ENCODE data around the gene TMPRSS6. TPM values are rescaled to one million over a fixed set of nuclear protein-coding genes. Genes with fewer than 3 reads are reported as not detected.

TMPRSS6 gene
- total RNA-seq, 1 donor from 2014 or later, result 0.53 TPM

DNA sequence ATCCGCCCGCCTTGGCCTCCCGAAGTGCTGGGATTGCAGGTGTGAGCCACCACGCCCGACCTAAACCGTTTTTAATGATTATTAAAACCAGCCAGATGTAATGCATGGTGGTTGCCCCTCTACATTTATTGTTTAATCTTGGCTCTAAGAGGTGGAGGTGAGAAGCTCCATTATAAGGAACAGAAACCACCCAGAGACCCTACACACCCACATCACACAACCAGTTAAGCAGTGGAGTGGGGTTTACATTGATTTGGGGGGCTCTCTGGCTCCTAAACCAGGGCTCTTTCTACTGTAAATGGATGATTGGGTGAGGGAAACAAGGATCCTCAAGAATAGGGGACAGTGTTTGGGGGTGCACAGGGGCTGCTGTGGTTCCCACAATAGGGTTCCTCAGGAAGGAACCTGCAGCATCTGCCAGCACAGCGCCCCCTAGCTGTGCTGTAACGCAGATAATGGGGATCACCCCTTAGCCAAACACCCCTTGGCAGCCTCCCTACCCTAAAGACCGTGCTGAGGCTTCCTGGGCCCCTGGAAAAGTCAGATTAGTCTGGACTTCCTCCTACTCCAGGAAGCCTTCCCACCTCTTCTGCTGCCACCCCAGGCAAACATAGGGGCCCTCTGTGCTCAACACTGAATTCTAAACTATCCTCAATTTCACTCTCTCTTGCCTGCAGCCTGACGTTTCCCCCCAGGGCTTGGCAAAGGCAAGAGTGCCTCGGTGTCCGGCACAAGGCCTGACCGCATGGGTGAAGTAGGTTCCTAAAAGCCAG lies 87.6 kb downstream of the TMPRSS6 start:
- Histone ChIP-seq H3K27me3 (ENCODE audit: low read depth) (no peaks in the 10 kb centered on the region), H3K4me1 (peaks cover 65% of the 10 kb centered on the region), H3K36me3 (peaks cover 36% of the 10 kb centered on the region), H3K9me3 (no peaks in the 10 kb centered on the region), H3K4me3 (peak overlapping the region; percentile 2), H3K27ac (no peak overlapping the region)
- intact Hi-C loops (cut with DNase I), result no loop called here
- ATAC-seq (peak in 1 of 2 donors; percentile 14), DNase-seq (peak; percentile 76)
- TF ChIP-seq, protein P1, sequence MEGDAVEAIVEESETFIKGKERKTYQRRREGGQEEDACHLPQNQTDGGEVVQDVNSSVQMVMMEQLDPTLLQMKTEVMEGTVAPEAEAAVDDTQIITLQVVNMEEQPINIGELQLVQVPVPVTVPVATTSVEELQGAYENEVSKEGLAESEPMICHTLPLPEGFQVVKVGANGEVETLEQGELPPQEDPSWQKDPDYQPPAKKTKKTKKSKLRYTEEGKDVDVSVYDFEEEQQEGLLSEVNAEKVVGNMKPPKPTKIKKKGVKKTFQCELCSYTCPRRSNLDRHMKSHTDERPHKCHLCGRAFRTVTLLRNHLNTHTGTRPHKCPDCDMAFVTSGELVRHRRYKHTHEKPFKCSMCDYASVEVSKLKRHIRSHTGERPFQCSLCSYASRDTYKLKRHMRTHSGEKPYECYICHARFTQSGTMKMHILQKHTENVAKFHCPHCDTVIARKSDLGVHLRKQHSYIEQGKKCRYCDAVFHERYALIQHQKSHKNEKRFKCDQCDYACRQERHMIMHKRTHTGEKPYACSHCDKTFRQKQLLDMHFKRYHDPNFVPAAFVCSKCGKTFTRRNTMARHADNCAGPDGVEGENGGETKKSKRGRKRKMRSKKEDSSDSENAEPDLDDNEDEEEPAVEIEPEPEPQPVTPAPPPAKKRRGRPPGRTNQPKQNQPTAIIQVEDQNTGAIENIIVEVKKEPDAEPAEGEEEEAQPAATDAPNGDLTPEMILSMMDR (IDR thresholded peaks at IDR 0.05), result peak; percentile 75

DNA sequence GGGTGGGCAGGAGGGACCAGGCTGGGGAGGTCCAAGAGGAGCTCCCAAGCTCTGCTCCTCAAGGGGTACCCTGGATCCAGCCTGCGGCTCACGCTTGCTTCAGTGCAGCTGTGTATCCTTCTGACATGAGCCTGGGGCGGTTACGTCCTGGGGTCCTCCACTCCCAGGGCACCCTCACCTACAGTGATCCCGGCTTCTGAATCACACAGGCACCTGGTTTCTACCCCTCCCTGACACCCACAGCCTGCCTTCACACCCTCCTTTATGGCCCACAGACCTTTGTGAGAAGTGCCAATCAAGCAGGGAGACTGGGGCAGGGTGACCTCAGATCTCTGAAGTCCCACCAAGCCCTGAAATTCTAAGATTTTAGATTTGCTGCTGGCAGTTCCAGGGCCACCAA lies 88.5 kb downstream of the TMPRSS6 start:
- intact Hi-C loops (cut with DNase I), result no loop called here
- H3K4me3 ChIP-seq, result peak overlapping the region; percentile 94
- H3K27me3 ChIP-seq (ENCODE audit: low read depth), result no peaks in the 10 kb centered on the region
- no peaks in the 10 kb centered on the region for H3K9me3 ChIP-seq
- TF ChIP-seq, protein P1 (IDR thresholded peaks at IDR 0.05), result no peak
- peaks cover 73% of the 10 kb centered on the region for H3K4me1 ChIP-seq
- ATAC-seq (no peak), DNase-seq (no peak)
- H3K27ac ChIP-seq, result no peak overlapping the region
- H3K36me3 ChIP-seq, result peaks cover 28% of the 10 kb centered on the region

DNA sequence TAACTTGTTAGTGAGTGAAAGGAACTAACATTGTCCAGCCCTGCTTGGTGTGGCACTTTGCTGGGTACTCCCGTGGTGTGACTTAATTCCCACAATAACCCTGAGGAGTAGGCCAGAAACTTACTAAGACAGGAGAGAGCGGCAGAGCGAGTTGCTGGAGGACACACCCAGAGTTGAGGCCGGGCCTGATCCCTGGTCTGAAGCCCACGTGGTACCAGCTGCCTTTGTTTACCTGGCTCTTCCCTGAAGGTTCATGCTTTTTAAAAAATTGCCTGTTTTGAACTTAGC lies 89.4 kb downstream of the TMPRSS6 start:
- H3K4me1 ChIP-seq, result peaks cover 71% of the 10 kb centered on the region

DNA sequence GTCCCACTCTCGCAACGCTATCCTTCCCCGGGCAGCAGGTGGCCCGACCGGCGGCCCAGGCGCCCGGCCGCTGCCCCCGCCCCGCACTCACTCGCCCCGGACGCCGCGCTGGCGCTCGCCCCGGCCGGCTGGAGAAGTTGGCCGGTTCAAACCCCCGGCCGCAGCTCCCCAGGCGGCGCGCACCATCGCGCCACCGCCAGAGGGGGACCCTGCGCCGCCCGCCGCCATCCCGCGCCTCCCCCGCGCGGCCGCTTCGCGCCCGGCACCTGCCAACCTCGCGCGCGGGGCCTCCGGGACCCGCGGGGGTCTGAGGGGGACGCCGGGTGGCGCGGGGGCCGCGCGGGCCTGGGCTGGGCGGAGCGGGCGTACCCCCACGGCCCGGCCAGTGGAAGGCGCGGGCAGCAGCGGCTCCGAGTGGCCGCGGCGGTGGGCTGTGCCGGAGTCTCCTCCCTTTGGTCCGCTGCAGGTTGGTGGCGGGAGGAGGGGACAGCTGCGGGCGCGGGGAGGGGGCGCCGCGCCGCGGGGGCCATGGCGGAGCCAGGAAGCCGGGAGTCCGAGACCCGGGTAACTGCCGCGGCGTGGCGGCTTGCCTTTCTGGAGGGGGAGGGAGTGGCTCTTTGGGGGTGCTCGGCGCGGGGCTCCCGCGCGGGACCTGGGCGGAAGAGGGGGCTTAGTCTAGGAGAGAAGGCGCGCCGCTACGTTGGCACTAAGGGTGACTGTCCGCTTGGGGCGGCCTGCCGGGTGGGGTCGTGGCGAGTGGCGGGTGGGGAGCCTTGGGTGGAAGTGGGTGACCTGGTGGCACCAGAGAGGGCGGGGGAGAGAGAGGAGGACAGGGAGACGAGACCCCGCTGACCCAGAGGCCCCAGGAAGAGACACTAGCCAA lies 90.0 kb downstream of the TMPRSS6 start, which contains the start of the genes MPST and TST:
TSS of gene MPST (plus strand) at position 434 of the 883 bp plus-strand sequence. CDS start at position 529, 95 bp downstream.
TSS of gene TST (minus strand) at position 139 of the 883 bp plus-strand sequence. CDS start 715 bp downstream, outside the sequence.
- intact Hi-C loops (cut with DNase I), result no loop called here
- Histone ChIP-seq H3K27ac (peak within 1 kb of the TSS; percentile 91), H3K4me1 (peaks cover 70% of the 10 kb centered on the region), H3K9me3 (no peaks in the 10 kb centered on the region), H3K36me3 (peaks cover 13% of the 10 kb centered on the region), H3K27me3 (ENCODE audit: low read depth) (no peaks in the 10 kb centered on the region), H3K4me3 (peak within 1 kb of the TSS; percentile 94)
- TF ChIP-seq, protein P1 (IDR thresholded peaks at IDR 0.05), result peak; percentile 7
- DNase-seq, result peak; percentile 89
- peak; percentile 89 for ATAC-seq

More for the DNA sequence above, 89.4 kb downstream of the TMPRSS6 start:
- TF ChIP-seq, protein P1 (IDR thresholded peaks at IDR 0.05), result no peak
- Histone ChIP-seq H3K27me3 (ENCODE audit: low read depth) (no peaks in the 10 kb centered on the region), H3K36me3 (peaks cover 19% of the 10 kb centered on the region), H3K27ac (peak overlapping the region; percentile 91), H3K4me3 (peak overlapping the region; percentile 94), H3K9me3 (no peaks in the 10 kb centered on the region)
- DNase-seq (no peak), ATAC-seq (peak; percentile 32 to 57)
- intact Hi-C loops (cut with DNase I), result no loop called here

DNA sequence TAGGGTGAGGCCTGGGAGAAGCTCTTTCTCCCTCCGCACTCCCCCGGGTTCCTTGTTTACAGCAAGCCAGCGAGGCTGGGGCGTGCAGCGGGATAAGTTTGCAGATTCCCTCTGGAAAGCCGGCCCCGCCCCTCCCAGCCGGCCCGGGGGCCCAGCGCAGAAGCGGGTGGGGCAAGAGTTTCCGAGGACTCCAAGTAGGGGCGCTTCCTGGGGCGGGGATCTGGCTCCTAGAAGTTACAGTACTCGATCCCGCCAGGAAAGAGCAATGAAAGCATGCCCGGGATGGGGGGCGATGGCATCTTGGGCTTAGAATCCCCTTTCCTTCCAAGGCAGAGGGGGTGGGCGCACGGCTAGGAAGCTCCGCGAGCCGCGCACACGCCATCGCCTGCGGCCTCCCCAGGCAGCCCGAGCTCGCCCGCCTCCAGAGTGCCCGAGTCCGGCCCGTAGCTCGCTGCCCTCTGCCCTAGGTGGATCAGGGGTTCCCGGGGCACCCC lies 90.7 kb downstream of the TMPRSS6 start:
- DNase-seq, result peak; percentile 76
- Histone ChIP-seq H3K27ac (peak overlapping the region; percentile 91), H3K27me3 (ENCODE audit: low read depth) (no peaks in the 10 kb centered on the region), H3K36me3 (peaks cover 8% of the 10 kb centered on the region), H3K4me3 (peak overlapping the region; percentile 94), H3K4me1 (peaks cover 69% of the 10 kb centered on the region), H3K9me3 (no peaks in the 10 kb centered on the region)
- ATAC-seq, result peak; percentile 41 to 48
- intact Hi-C loops (cut with DNase I), result no loop called here
- TF ChIP-seq, protein P1 (IDR thresholded peaks at IDR 0.05), result no peak
